Kidney capillary endothelial cell (primary cell): ENCODE measurements around the gene IFI27.

ENCODE experiments used
- DNase-seq: peaks from one replicate; pipeline ENCODE4 v3.0.0-alpha.2; 2018; ENCODE audit warnings: low spot score

Gene IFI27

DNA sequence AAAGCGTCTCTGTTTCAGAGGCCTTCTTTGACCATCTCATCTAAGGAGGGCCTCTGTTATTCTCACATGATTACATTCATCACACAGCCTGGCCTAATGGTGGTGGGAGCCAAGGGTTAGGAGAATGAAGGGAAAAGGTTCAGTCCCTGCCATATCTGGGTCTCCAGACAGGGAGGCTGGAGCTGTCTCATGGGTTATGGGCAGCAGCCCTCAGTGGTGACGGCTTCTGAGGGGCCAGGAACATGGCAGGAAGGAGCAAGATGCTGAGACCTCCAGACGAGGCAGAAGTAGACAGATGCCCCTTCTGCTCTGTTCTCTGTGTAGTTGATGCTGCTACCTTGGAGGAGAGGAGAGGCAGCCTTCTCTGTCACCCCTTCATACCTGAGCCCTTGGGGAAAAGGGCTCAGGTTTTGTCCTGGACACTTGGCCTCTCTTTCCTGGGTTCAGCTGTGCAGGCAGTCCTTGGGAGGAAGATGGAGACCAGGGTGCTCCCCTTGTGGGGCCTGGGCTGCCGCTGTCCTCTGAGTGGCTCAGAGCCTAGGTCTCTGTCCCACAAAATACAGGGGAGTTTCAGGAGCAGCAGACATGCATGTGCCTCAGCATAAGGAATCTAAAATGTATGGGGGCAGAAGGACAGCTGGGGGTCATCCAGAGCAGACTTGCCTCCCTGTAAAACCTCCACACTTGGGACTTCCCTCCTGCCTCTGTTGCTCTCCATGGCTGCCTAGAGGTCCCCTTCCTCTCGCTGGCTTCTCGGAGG lies 15.3 kb downstream of the IFI27 start:
- no peak for DNase-seq

GRCh38 chr14:94126419-94126677 lies 15.8 kb downstream of the IFI27 start:
- DNase-seq, result no peak

DNA sequence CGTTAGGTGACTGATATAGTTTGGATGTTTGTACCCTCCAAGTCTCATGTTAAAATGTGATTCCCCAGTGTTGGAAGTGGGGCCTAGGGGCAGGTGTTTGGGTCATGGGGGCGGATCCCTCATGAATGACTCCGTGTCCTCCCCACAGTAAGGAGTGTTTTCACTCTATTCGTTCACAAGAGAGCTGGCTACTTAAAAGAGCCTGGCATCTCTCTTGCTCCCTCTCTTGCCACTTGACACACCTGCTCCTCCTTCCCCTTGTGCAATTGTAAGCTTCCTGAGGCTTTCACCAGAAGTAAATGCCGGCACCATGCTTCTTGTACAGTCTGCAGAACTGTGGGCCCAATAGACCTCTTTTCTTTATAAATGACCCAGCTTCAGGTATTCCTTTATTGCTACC lies 16.3 kb downstream of the IFI27 start:
- DNase-seq, result no peak

DNA sequence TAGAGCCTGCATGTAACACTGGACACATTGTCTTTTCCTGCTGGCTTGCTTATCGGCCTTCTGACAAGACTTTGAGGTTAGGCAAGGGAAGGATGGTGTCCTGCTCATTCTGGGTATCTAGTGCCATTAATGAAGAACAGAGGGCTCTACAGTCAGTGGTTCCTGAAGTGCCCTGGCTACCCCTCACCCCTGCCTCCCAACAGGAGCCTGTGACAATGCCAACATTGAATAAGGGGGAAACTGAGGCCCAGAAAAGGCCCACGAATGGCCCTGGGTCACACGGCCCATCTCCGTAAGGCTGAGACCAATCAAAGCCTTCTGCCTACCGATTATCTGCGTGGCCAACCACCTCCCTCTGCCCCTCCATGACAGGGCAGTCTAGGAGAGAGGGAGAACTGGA lies 16.8 kb downstream of the IFI27 start:
- DNase-seq, result no peak

DNA sequence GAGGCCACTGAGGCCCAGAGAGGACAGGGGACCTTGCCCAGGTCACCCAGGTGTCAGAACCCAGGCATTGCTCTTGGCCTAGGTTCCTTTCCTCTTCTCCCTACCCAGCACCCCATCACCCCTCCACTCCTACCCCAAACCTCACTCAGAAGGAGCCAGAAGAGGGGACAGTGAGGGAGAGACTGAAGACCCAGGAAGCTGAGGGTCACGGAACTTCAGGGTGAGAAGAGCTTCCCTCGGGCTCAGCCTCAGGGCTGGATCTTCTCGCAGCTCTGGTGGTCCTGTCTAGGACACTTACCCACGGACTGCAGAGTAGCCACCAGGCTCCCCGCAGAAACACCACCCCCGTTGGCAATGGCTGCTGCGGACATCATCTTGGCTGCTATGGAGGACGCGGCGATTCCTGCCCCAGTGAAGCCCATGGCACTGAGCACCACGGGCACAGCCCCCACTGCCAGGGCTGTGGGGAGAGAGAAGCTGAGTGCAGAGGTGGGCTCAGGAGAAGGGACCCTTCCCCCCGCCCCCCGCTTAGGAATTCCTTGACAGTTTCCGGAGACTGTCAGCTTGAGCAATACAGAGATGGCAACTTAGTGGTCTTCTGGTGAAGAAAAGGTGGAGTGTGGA lies 17.8 kb downstream of the IFI27 start:
- DNase-seq, result no peak

- DNase-seq, result peak; percentile 39
Measured at GRCh38 chr14:94129111-94129757, 18.7 kb downstream of the IFI27 start, which contains the start of gene IFI27L2. Gene IFI27L2, minus strand, starts transcription at chr14:94129604. Its CDS starts 40 bp downstream, at chr14:94129564.

GRCh38 chr14:94129758-94130414 lies 19.4 kb downstream of the IFI27 start:
- peak; percentile 18 for DNase-seq

- DNase-seq, result peak; percentile 54
Measured at GRCh38 chr14:94132285-94132887, 21.9 kb downstream of the IFI27 start.

- no peak for DNase-seq
Measured at GRCh38 chr14:94135476-94135875, 24.9 kb downstream of the IFI27 start.

- peak; percentile 63 for DNase-seq
Measured at GRCh38 chr14:94136575-94137331, 26.2 kb downstream of the IFI27 start.

GRCh38 chr14:94138251-94138650 lies 27.7 kb downstream of the IFI27 start:
- no peak for DNase-seq

DNA sequence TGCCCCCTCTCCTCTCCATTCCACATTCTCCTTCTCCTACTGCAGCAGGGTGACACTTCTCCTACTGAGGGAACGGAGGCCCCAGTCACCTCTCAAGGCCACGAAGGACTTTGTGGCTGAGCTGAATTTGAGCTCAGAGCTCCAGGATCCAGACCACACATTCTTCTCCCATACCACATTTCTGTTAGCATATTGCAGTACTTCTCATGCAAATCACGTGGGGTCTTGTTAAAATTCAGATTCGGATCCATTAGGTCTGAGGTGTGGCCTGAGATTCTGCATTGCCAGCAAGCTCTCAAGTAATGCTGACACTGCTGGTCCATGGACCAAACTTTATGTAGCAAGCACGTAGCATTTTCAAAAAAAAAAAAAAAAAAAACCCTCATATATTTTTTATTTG lies 28.5 kb downstream of the IFI27 start:
- DNase-seq, result no peak

GRCh38 chr14:94139421-94139820 lies 28.9 kb downstream of the IFI27 start:
- DNase-seq, result no peak

DNA sequence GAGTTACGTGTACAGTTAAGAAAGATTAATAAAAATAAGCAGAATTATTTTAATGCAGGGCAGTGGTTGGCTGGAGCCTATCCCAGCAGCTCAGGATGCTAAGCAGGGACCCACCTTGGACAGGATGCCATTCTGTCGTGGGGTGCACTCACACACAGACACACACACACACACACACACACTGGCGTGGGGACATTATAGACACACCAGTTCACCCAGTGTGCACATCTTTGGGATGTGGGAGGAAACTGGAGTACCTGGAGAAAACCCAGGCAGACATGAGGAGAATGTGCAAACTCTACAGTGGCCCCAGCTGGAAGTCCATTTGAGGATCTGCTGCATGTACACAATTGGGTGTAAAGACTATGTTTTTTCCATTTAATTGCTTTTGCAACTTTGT lies 31.7 kb downstream of the IFI27 start:
- DNase-seq, result no peak

- DNase-seq, result no peak
Measured at GRCh38 chr14:94142836-94143235, 32.3 kb downstream of the IFI27 start.

DNA sequence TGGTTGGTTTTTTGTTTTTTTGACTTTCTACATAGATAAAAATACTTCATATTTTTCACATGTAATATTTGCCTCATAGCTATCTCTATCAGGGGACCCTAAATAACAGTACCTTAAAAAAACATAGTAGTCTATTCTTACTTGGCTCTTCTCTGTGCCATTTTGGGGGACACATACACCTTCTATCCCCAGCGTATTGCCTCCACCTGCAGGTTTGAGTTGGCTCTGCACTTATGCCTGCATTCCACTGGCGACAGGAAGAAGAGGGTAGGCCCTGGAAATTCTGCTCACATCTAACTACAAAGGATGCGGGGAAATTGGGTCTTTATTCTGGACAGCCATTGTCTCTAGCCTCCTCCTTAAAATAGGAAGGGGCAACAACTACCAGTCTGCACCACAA lies 32.7 kb downstream of the IFI27 start:
- DNase-seq, result no peak

GRCh38 chr14:94143711-94144110 lies 33.2 kb downstream of the IFI27 start:
- no peak for DNase-seq

GRCh38 chr14:94144765-94145164 lies 34.2 kb downstream of the IFI27 start:
- DNase-seq, result no peak

GRCh38 chr14:94145902-94146527 lies 35.5 kb downstream of the IFI27 start:
- DNase-seq, result no peak

DNA sequence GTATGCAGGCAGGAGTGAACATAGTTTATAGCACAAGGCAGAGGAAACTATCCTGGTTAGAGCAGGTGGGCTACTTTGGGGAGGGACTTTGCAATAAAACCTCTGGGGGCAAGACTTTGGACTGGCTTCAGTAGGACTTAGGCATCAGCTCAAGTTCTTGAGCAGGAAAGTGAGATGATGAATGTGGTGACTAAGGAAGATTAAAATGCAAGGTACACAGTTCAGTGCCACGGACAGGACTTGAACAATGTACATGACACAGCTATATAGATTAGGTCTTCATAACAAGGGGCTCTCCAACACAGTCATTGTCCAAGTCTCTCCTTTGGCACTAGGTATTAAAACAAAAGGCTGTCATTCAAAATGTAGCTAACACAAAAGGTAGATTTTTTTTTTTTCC lies 42.1 kb downstream of the IFI27 start:
- no peak for DNase-seq

DNA sequence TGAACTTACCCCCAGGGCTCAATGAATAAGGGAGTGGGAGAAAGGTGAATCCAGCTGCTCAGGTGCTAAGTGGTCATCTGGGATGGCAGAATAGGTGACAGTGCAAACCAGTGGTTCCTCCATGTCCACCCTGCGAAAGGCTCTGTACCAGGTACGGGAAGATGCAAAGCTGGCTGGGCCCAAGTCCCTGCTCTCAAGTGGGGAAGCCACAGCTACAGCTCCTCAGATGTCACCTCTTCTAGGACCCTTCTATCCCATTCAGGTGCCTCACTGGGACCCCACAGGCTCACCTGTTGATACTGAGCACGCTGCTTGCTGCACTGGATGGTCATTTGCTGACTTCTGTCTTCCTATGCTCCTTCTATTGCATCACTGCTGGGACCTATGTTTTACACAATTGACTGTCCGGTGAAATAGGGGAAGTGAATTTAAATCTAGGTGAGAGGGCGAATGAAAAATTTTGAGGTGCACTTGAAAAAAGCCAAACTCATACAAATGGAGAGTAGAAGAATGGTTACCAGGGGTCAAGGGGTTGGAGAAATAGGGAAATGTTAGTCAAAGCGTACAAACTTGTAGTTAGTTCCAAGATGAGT lies 43.3 kb downstream of the IFI27 start:
- DNase-seq, result no peak
